Panc1 (cell line): ENCODE measurements around the gene ACIN1. TPM values are rescaled to one million over a fixed set of nuclear protein-coding genes. Genes with fewer than 3 reads are reported as not detected.

ENCODE experiments used
- ATAC-seq: fragments of 200-7000 bp; cut with Tn5 transposase; 2 replicates; pipeline ENCODE4 v1.9.1; 2020; ENCODE audit warnings: mild to moderate bottlenecking, moderate library complexity
- BruUV-seq: library from RNA; stranded (reverse); fragments of 400-500 nt; replicated peaks from 2 replicates; lab custom pipeline; 2021; lab: Mats Ljungman, UMichigan
- CTCF ChIA-PET: fragments of 300-600 bp; sonication (Branson Sonifier 250); formaldehyde crosslinking; loops from one replicate; lab custom pipeline; 2022; ENCODE audit warnings: antibody characterized with exemption; lab: Charles Lee
- POLR2A ChIA-PET: fragments of 300-600 bp; sonication (Branson Sonifier 250); formaldehyde crosslinking; loops from one replicate; lab custom pipeline; 2022; ENCODE audit warnings: antibody characterized with exemption; lab: Charles Lee
- DNase-seq: peaks from one replicate; pipeline ENCODE4 v3.0.0-alpha.2; 2010; ENCODE audit warnings: low read depth, low spot score
- H3K27ac ChIP-seq: 2 replicates; pipeline ENCODE4 v1.5.1; 2011; ENCODE audit warnings: mild to moderate bottlenecking, low read length, inconsistent platforms
- H3K27me3 ChIP-seq: fragments of 200-500 bp; sonication (Bioruptor generic); 2 replicates; pipeline ENCODE4 v1.6.0; 2014; ENCODE audit warnings: low read length, inconsistent platforms; ENCODE audit not compliant: control insufficient read depth, insufficient read depth
- H3K36me3 ChIP-seq: fragments of 200-500 bp; sonication (Bioruptor generic); 2 replicates; pipeline ENCODE4 v1.5.1; 2014; ENCODE audit warnings: inconsistent platforms, mild to moderate bottlenecking, low read length, moderate library complexity; ENCODE audit not compliant: control insufficient read depth, insufficient read depth
- H3K4me1 ChIP-seq: 2 replicates; pipeline ENCODE4 v1.5.1; 2011; ENCODE audit warnings: inconsistent platforms, mild to moderate bottlenecking, low read length, moderate library complexity; ENCODE audit not compliant: control insufficient read depth, insufficient read depth
- H3K4me3 ChIP-seq, 2 experiments: 2 replicates each; pipeline ENCODE4 v1.5.1; 2011 to 2012; ENCODE audit warnings: low read depth in 2 of 2, low read length in 2 of 2, mild to moderate bottlenecking in 2 of 2, inconsistent platforms in 1 of 2, moderate library complexity in 1 of 2
- H3K9me3 ChIP-seq: fragments of 200-500 bp; sonication (Bioruptor generic); 2 replicates; pipeline ENCODE4 v1.5.1; 2014; ENCODE audit warnings: low read depth, mild to moderate bottlenecking, inconsistent platforms, low read length, moderate library complexity; ENCODE audit not compliant: control insufficient read depth, insufficient read depth
- POLR2AphosphoS5 ChIP-seq: IDR thresholded peaks from 2 replicates; pipeline ENCODE4 v1.6.1; 2012; ENCODE audit warnings: mild to moderate bottlenecking, low read depth, low read length, moderate library complexity
- SIN3A ChIP-seq: IDR thresholded peaks from 2 replicates; pipeline ENCODE4 v1.6.1; 2012; ENCODE audit warnings: low read depth, mild to moderate bottlenecking, low read length, moderate library complexity, borderline replicate concordance; ENCODE audit not compliant: insufficient read depth
- TCF7L2 ChIP-seq: IDR thresholded peaks from 2 replicates; pipeline ENCODE4 v1.6.1; 2011; ENCODE audit warnings: mild to moderate bottlenecking, low read depth, low read length, inconsistent platforms
- in situ Hi-C: cut with HindIII; loops from 2 replicates; pipeline ENCODE4 v1.10.0; 2016; ENCODE audit warnings: low sequenced_read_pairs, low pct_unique_long_range_greater_than_20kb
- intact Hi-C: fragments of 100-400 bp; cut with micrococcal nuclease; formaldehyde crosslinking; loops from one replicate; pipeline ENCODE4 v1.10.0; 2022; ENCODE audit not compliant: unreplicated experiment
- total RNA-seq: library from RNA; stranded (reverse); gene quantifications from one replicate; pipeline ENCODE4 v1.2.1, GENCODE V29; 2021; ENCODE audit not compliant: unreplicated experiment
- TF ChIP-seq, protein P1 (sequence below): fragments of 450-650 bp; IDR thresholded peaks from 2 replicates; pipeline ENCODE4 v1.5.1; 2017; ENCODE audit warnings: mild to moderate bottlenecking
- TF ChIP-seq, protein P2 (sequence below), 2 experiments: IDR thresholded peaks; 2 replicates each; pipeline ENCODE4 v1.6.1; 2011 to 2012; ENCODE audit warnings: low read depth in 2 of 2, control low read depth in 1 of 2, low read length in 1 of 2, mild to moderate bottlenecking in 1 of 2, moderate library complexity in 1 of 2; ENCODE audit not compliant: insufficient read depth in 1 of 2

ACIN1 gene
- total RNA-seq, 1 experiment from 2014 or later, result 162 TPM

DNA sequence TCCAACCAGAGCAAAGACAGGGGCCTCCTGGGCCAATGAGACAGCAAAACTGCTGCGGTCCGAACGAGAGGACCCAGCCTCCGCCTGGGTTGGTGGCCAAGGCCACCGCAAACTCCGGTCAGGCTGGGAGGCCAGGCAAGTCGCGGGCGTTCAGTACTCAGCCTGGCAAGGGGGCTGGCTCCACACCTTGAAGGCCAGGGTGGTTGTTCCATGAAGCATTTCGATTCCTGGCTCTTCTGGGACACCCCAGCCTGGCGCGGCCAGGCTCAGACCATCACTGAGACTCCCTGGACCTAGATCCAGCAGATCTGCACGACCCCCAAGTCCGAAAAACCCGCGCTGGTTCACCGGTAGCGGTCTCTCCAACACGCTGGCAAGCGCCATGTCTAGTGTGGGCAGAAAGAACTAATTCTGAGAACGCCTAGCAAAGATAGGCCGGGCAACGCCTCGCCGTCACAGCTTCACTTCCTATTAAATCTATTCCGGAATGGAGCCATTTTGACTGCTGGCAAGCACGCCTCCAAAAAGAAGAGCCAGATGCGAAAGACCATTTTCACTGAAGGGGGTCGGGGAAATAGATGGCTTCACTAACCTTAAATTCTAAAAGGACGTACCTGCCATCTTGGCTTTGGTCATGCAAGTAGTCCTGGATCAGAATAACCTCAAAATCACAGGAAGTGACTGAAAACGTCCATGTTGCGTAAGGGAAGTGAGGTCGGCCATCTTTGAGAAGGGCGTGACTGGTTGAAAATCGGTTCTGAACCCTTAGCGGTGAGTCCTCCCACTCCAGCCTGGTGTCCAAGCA, 60.2 kb downstream of the ACIN1 start, which contains the start of gene PSMB5:
Gene PSMB5, minus strand, starts transcription at position 403 of the 805 bp plus-strand sequence. Its CDS starts 19 bp downstream, at position 384.
- in situ Hi-C loops (no loop called here), intact Hi-C loops (no loop called here)
- peaks cover 8% of the 10 kb centered on the region for H3K36me3 ChIP-seq
- H3K4me1 ChIP-seq, result no peaks in the 10 kb centered on the region; the same call in 1 of the 2 replicates
- DNase-seq (peak; percentile 84), ATAC-seq (peak; percentile 98)
- ChIA-PET CTCF (no interaction called here), POLR2A (no interaction called here)
- H3K27ac ChIP-seq, result peak within 1 kb of the TSS; percentile 98
- no TSS peak for BruUV-seq
- H3K4me3 ChIP-seq, result peak within 1 kb of the TSS; percentile 72 to 90
- TF ChIP-seq TCF7L2, result no peak
- peak; percentile 72 for TF ChIP-seq POLR2AphosphoS5
- TF ChIP-seq, protein P1, sequence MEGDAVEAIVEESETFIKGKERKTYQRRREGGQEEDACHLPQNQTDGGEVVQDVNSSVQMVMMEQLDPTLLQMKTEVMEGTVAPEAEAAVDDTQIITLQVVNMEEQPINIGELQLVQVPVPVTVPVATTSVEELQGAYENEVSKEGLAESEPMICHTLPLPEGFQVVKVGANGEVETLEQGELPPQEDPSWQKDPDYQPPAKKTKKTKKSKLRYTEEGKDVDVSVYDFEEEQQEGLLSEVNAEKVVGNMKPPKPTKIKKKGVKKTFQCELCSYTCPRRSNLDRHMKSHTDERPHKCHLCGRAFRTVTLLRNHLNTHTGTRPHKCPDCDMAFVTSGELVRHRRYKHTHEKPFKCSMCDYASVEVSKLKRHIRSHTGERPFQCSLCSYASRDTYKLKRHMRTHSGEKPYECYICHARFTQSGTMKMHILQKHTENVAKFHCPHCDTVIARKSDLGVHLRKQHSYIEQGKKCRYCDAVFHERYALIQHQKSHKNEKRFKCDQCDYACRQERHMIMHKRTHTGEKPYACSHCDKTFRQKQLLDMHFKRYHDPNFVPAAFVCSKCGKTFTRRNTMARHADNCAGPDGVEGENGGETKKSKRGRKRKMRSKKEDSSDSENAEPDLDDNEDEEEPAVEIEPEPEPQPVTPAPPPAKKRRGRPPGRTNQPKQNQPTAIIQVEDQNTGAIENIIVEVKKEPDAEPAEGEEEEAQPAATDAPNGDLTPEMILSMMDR, result no peak
- no peak for TF ChIP-seq SIN3A
- TF ChIP-seq, protein P2, sequence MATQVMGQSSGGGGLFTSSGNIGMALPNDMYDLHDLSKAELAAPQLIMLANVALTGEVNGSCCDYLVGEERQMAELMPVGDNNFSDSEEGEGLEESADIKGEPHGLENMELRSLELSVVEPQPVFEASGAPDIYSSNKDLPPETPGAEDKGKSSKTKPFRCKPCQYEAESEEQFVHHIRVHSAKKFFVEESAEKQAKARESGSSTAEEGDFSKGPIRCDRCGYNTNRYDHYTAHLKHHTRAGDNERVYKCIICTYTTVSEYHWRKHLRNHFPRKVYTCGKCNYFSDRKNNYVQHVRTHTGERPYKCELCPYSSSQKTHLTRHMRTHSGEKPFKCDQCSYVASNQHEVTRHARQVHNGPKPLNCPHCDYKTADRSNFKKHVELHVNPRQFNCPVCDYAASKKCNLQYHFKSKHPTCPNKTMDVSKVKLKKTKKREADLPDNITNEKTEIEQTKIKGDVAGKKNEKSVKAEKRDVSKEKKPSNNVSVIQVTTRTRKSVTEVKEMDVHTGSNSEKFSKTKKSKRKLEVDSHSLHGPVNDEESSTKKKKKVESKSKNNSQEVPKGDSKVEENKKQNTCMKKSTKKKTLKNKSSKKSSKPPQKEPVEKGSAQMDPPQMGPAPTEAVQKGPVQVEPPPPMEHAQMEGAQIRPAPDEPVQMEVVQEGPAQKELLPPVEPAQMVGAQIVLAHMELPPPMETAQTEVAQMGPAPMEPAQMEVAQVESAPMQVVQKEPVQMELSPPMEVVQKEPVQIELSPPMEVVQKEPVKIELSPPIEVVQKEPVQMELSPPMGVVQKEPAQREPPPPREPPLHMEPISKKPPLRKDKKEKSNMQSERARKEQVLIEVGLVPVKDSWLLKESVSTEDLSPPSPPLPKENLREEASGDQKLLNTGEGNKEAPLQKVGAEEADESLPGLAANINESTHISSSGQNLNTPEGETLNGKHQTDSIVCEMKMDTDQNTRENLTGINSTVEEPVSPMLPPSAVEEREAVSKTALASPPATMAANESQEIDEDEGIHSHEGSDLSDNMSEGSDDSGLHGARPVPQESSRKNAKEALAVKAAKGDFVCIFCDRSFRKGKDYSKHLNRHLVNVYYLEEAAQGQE (IDR thresholded peaks at IDR 0.05; ENCODE audit: insufficient read depth in 1 of 2, low read depth in 2 of 2, low read length in 1 of 2), result no peak
- H3K9me3 ChIP-seq, result no peaks in the 10 kb centered on the region
- H3K27me3 ChIP-seq, result no peaks in the 10 kb centered on the region

DNA sequence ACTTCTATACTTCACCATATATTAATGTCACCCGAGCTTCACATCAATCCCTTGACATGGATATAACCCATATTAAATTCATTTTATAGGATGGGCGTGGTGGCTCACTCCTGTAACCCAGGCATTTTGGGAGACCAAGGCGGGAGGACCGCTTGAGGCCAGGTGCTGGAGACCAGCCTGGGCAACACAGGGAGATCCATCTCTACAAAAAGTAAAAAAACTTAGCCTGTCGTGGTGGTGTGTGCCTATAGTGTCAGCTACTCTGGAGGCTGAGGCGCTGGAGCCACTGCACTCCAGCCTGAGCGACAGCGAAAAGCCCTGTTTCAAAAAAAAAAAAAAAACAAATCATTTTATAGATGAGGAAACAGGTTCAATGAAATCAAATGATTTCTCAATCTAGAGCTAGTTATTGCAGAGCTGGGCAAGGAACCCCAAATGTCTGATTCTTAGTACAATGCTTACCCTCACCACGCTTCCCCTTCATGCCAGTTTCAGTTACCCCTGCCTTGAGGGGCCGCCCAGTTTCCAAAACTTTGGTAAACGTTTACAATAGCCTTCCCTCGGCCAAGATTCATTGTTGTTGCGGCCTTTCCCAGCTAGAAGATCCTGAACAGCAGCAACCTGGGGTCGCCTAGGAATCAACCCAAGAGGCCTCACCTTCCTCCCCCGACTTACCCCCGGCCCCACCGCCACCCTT, 61.0 kb downstream of the ACIN1 start:
- Histone ChIP-seq H3K27ac (peak overlapping the region; percentile 98), H3K27me3 (no peaks in the 10 kb centered on the region), H3K4me1 (no peaks in the 10 kb centered on the region; the same call in 1 of the 2 replicates), H3K36me3 (peaks cover 8% of the 10 kb centered on the region), H3K9me3 (no peaks in the 10 kb centered on the region), H3K4me3 (peak overlapping the region; percentile 72 to 90)
- CTCF ChIA-PET, result no interaction called here
- intact Hi-C loops, result no loop called here
- POLR2A ChIA-PET, result interaction anchor here (1.2 kb wide), 1 partner anchor 27 kb away, joined by 4 read pairs; no protein-coding TSS in a partner anchor
- no peak for DNase-seq
- peak; percentile 27; the same call in 1 of the 2 replicates for ATAC-seq
- TSS peak; percentile 91 for BruUV-seq
- in situ Hi-C loops, result no loop called here
- TF ChIP-seq TCF7L2 (no peak), SIN3A (no peak), POLR2AphosphoS5 (no peak)
- TF ChIP-seq, protein P1, result no peak
- TF ChIP-seq, protein P2 (IDR thresholded peaks at IDR 0.05; ENCODE audit: insufficient read depth in 1 of 2, low read depth in 2 of 2, low read length in 1 of 2), result no peak
